ENCODE measurements around the gene TSR2. TPM values are rescaled to one million over a fixed set of nuclear protein-coding genes. Genes with fewer than 3 reads are reported as not detected.

Gene TSR2, protein sequence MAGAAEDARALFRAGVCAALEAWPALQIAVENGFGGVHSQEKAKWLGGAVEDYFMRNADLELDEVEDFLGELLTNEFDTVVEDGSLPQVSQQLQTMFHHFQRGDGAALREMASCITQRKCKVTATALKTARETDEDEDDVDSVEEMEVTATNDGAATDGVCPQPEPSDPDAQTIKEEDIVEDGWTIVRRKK
- 9.7 and 21.0 TPM in 2 replicates for total RNA-seq

GRCh38 chrX:54439960-54440871 lies at the start of gene TSR2:
Gene TSR2 (plus strand): TSS chrX:54440404. CDS start chrX:54440422, 18 bp downstream.

Other genes with a start within 250 kb of the TSR2 start
- gene WNK3, start 82.4 kb upstream of the TSR2 start, total RNA-seq: 0.32 and 0.94 TPM in 2 replicates
- 1.5 and 2.1 TPM in 2 replicates for gene FGD1, start 55.8 kb downstream of the TSR2 start, total RNA-seq
- 21.4 and 38.5 TPM in 2 replicates for gene GNL3L, start 89.8 kb downstream of the TSR2 start, total RNA-seq

Data from bladder microvascular endothelial cell (primary cell).